Measurements from ENCODE around the gene LTBP3.
"Not testable (repeated sequence)": the region's sequence is repeated elsewhere in the genome, so short reads cannot be mapped to it uniquely, and the experiment has no call there.

DNA sequence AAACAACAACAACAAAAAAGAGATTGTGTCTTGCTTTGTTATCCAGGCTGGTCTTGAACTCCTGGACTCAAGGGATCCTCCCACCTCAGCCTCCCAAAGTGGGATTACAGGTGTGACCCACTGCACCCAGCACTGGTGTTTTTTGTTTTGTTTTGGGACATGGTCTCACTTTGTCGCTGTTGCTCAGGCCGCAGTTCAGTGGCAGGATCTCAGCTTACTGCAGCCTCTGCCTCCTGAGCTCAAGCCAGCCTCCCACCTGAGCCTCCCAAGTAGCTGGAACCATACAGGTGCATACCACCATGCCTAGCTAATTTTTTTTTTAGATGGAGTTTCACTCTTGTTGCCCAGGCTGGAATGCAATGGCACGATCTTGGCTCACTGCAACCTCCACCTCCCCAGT is 45.8 kb downstream of the LTBP3 start:
- TF ChIP-seq, protein P1, sequence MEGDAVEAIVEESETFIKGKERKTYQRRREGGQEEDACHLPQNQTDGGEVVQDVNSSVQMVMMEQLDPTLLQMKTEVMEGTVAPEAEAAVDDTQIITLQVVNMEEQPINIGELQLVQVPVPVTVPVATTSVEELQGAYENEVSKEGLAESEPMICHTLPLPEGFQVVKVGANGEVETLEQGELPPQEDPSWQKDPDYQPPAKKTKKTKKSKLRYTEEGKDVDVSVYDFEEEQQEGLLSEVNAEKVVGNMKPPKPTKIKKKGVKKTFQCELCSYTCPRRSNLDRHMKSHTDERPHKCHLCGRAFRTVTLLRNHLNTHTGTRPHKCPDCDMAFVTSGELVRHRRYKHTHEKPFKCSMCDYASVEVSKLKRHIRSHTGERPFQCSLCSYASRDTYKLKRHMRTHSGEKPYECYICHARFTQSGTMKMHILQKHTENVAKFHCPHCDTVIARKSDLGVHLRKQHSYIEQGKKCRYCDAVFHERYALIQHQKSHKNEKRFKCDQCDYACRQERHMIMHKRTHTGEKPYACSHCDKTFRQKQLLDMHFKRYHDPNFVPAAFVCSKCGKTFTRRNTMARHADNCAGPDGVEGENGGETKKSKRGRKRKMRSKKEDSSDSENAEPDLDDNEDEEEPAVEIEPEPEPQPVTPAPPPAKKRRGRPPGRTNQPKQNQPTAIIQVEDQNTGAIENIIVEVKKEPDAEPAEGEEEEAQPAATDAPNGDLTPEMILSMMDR (IDR thresholded peaks at IDR 0.05) = not testable (repeated sequence)
- not testable (repeated sequence) for TF ChIP-seq EP300, POLR2A (IDR thresholded peaks at IDR 0.05)
